Activated T-cell treated with anti-CD3 and anti-CD28 coated beads, Interleukin-2, amount 50 U/mL, for 48 hours (primary cell): Measurements from ENCODE around the gene TMEM97.
"Not testable (repeated sequence)": the region's sequence is repeated elsewhere in the genome, so short reads cannot be mapped to it uniquely, and the experiment has no call there.

Experiments
- DNase-seq, 2 experiments: peaks; one replicate each; pipeline ENCODE4 v3.0.0-alpha.2; 2020

Gene TMEM97

GRCh38 chr17:28338056-28338768, 19.2 kb downstream of the TMEM97 start:
- DNase-seq: no peak

- DNase-seq: not testable (repeated sequence)
These were observed 19.8 kb downstream of the TMEM97 start for GRCh38 chr17:28338769-28339212.

DNA sequence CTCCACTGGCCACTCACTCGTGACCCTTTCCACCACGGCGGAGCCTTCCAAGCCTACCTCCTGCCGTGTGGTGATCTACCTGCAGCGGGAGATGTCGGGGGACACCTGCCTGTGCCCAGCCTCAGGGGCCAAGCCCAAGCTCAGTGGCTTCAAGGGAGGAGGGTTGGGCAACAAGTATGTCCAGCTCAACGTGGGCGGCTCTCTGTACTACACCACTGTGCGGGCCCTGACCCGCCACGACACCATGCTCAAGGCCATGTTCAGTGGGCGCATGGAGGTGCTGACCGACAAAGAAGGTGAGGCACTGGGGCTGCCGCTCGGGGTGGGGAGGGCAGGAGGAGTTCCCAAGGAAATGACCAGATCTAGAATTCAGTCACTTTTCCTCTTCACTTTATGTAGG, 20.4 kb downstream of the TMEM97 start:
- no peak for DNase-seq

DNA sequence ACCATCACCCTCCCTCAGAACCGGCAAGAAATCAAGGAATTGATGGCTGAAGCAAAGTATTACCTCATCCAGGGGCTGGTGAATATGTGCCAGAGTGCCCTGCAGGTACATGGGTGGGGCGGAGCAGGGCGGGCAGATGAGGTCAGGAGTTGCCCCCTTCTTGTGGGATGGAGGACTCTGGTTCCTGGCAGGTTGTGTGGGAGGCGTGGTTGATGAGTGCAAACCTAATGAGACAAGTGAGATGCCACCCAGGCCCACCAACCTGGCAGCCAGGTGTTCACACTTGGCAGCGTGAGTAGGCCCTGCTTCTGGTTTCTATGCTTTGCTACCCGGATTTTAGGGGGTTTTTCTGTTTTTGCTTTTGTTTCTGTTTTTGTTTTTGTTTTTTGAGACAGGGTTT, 21.4 kb downstream of the TMEM97 start:
- no peak for DNase-seq

DNA sequence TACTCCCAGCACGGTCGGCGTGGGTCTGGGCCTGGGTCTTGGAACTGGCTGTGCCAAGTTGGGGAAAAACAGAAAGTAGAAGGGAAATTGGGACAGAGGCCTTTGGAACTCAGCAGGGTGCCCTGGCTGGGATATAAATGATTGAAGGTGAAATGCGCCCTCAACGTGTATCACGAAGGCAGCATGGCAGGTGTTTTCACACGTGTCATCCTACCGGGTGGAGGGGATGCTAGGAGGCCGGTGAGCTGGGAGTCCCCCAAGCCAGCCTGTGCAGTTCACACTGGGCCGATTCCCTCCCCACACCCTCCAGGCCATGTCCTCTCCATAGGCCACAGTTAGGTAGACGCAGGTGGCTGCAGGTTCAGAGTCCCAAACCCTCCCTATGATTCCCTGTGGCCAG, 22.5 kb downstream of the TMEM97 start:
- no peak for DNase-seq

DNA sequence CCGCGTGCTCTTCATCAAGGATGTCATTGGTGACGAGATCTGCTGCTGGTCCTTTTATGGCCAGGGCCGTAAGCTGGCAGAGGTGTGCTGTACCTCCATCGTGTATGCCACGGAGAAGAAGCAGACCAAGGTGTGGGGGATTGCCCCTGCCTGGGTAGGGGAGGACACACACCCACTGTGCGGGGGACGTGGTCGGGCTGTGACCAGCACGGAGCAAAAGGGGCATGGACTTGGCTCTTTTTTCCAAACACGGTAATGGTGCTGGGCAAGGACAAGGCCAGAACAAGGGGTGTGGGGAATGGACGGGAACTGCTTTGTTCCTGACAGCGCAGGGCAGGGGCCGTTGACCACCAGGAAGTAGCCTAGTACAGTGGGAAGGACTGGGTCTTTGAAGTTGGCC, 23.3 kb downstream of the TMEM97 start:
- no peak for DNase-seq

- no peak for DNase-seq
These were observed 24.5 kb downstream of the TMEM97 start for GRCh38 chr17:28343491-28343932.

GRCh38 chr17:28344011-28344410, 25.0 kb downstream of the TMEM97 start:
- no peak for DNase-seq

DNA sequence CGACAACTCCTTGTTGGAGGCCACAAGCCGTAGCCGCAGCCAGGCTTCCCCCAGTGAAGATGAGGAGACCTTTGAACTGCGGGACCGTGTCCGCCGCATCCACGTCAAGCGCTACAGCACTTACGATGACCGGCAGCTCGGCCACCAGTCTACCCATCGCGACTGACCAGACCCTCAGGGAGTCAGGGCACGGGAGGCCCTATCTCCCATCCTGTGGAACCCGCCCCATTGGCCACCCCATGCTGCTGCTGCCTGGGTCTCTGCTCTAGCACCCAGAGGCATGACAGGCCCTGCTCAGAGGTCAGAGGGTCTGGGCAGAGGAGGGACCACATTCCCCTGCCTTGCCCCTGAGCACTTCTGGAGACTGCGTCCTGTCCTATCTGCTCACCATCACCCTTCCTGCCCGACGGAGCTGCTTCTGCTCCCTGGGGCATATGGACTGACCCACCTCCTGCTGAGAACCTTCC, 25.5 kb downstream of the TMEM97 start:
- no peak for DNase-seq

GRCh38 chr17:28345419-28346198, 26.6 kb downstream of the TMEM97 start:
- no peak for DNase-seq

GRCh38 chr17:28346199-28346580, 27.2 kb downstream of the TMEM97 start:
- DNase-seq: no peak

GRCh38 chr17:28346746-28347246, 27.8 kb downstream of the TMEM97 start:
- no peak for DNase-seq

- DNase-seq: no peak
These were observed 28.4 kb downstream of the TMEM97 start for GRCh38 chr17:28347261-28347891.

DNA sequence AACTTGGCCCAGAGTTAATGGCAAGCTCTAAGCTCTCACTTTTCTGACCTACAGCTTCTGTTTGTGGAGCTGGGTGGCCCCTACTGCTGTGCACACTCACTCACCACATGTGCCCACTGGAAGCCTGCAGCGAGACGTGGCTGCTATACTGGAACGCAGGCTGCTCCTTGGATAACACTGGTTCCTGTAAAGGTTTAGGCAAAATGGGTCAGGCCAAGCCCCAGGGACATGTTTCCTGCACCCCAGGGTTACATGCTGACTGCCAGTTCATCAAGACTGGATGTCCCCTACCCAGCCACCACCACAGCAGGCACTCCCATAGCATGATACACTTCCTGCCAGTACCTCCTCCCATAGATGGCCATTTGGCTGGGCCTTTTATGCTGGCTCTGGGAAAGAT, 30.0 kb downstream of the TMEM97 start:
- DNase-seq: no peak

DNA sequence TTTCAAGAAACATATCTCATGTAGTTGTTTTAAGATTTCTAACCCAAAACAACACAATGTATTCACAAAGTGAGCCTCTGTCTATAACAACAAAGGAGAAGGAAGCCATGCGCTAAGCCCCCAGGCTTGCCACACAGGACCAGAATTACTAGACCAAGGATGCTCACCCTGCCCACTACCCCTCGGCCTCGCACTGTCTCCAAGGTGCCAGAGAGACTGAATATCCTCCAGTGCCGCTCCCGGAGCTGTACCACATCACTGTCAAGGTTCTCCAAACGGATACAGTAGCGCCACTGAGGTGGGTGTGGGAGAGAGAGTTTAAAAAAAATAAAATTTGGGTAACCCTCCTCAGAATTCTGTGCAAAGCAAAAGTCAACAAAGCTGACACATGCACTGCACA, 31.3 kb downstream of the TMEM97 start:
- no peak for DNase-seq

GRCh38 chr17:28357061-28357900, 38.3 kb downstream of the TMEM97 start, which contains the start of gene POLDIP2:
Gene POLDIP2, minus strand, starts transcription at chr17:28357527. Its CDS starts 79 bp downstream, at chr17:28357448.
- peak; percentile 95 to 97 for DNase-seq

- DNase-seq: no peak
These were observed 38.8 kb downstream of the TMEM97 start for GRCh38 chr17:28357901-28358197.

- no peak for DNase-seq
These were observed 44.2 kb downstream of the TMEM97 start for GRCh38 chr17:28363186-28363585.

DNA sequence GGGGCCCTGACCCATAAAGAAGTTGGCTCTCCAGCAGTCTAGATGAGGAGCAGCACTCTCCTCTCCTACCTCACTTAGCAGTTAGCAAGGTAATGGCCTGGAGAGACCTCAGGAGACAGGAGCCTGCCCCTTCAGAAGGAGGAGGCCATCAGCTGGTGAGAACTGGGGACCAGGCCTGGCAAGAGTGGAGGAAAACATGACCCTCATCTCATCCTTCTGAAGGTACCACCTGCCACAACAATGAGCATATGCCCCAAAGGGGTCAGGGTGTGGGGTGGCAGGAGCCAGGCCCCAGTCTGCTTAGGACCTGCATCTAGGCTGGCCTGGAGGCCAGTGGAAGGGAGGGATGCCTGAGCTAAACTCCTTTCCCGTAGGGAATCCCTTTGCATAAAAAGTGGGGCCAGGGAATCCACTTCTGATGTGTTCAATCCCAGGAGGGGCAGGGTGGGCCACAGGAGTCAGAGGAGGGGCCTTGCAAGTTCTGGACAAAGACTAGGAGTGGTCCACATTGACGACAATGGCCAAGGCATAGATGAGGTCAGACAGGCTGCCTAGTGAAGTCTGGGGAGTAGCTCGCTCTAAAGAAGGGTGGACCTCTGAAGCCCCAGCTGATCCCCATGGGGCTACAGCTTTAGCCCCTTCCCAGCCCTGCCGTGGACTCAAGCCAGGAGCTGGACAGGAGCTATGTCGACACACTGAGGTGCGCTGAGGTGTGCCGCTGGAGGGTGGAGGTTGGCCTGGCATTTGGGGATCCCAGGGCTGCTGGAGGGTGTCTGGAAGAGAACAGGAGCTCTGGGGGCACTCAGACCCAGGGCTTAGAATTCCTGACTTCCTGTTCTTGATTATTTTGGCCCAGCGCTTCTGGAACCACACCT, 45.0 kb downstream of the TMEM97 start:
- no peak for DNase-seq

DNA sequence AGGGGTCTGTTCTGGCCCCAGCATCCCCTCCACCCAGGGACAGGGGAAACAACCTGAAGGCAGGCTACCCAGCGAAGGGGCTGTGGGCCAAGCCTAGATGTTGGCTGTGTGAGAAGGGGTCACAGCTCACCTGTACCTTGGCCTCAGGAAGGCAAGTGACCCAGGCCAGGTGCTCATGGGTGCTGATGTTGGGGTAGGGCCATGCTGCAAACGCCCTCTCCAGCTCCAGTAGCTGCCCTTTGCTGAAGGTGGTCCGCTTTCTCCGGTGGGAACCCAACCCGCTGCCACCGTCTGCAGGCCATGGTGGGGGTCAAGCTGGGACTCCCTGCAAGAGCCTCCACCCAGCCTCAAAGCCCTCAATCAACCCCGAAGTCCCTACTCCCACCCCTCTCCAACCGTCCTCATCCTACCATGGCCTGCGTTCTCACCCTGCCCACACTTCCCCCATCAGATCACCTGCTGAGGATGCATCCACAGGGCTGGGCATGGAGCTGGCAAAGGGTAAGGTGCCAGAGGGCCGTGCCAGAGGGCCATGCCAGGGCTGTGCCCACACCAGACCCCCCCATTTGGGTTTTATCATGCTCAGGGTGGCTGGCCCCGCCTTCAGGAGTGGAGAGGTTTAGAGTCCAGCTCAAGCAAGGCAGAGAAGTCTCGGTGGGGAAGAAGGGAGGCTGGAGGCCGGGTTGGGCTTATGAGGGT, 45.8 kb downstream of the TMEM97 start, which contains the start of gene SEBOX:
SEBOX (minus strand) TSS at position 535 of the 699 bp plus-strand sequence; CDS start at position 487, 48 bp downstream.
- no peak for DNase-seq

DNA sequence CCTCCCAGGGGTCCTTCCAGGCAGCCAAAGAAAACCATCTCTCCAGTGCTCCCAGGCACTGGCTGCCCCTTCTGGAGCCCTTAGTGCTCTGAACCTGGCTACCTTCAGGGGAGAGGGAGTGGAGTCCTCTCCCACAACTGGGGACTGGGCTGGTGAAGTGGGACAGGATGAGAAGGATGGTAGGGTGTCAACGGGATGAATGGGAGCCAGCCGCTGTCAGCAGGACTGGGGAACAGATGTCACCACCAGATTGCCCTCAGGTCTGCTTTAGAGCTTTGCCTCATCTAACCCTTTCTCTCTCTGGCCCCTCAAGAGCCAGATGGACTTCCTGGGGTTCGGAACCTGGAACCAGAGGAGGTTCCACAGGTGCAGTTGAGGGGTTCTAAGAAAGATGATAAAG, 46.5 kb downstream of the TMEM97 start:
- DNase-seq: no peak
